Fibroblast of villous mesenchyme (primary cell): ENCODE results near the gene TSACC. TPM values are rescaled to one million over a fixed set of nuclear protein-coding genes. Genes with fewer than 3 reads are reported as not detected.

Experiments
- DNase-seq: peaks from one replicate; pipeline ENCODE4 v3.0.0-alpha.2; 2010; ENCODE audit warnings: low read depth
- H3K4me3 ChIP-seq: 2 replicates; pipeline ENCODE4 v1.5.1; 2011; ENCODE audit warnings: low read depth, mild to moderate bottlenecking, low read length
- total RNA-seq: library from RNA; depleted of rRNA; stranded (reverse); fragments of >200 nt; gene quantifications from 2 replicates; pipeline ENCODE4 v1.2.3, GENCODE V29; 2012
- TF ChIP-seq, protein P1 (sequence below): IDR thresholded peaks from 2 replicates; pipeline ENCODE4 v1.5.1; 2012; ENCODE audit warnings: low read depth, mild to moderate bottlenecking, low read length; ENCODE audit not compliant: insufficient read depth

TSACC gene
- total RNA-seq, 1 donor = not detected

DNA sequence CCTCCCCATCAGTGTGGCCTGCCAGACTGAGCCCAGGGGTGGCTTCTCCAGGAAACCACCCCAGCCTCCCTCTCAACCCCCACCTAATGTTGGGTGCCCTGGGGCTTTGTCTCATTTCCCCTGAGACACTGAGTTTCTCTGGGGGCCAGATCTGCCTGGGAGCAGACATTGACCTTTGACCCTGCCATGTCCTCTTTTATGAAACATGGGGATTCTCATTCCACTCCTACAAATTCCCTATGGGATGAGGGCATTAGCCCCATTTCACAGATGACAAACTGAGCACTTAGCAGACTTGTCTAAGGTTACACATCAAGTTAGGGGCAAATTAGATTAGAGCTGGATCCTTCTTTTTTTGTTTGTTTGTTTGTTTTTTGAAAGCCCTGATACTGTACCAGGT lies 54.8 kb downstream of the TSACC start:
- H3K4me3 ChIP-seq = no peak overlapping the region
- TF ChIP-seq, protein P1, sequence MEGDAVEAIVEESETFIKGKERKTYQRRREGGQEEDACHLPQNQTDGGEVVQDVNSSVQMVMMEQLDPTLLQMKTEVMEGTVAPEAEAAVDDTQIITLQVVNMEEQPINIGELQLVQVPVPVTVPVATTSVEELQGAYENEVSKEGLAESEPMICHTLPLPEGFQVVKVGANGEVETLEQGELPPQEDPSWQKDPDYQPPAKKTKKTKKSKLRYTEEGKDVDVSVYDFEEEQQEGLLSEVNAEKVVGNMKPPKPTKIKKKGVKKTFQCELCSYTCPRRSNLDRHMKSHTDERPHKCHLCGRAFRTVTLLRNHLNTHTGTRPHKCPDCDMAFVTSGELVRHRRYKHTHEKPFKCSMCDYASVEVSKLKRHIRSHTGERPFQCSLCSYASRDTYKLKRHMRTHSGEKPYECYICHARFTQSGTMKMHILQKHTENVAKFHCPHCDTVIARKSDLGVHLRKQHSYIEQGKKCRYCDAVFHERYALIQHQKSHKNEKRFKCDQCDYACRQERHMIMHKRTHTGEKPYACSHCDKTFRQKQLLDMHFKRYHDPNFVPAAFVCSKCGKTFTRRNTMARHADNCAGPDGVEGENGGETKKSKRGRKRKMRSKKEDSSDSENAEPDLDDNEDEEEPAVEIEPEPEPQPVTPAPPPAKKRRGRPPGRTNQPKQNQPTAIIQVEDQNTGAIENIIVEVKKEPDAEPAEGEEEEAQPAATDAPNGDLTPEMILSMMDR = no peak
- DNase-seq = no peak

DNA sequence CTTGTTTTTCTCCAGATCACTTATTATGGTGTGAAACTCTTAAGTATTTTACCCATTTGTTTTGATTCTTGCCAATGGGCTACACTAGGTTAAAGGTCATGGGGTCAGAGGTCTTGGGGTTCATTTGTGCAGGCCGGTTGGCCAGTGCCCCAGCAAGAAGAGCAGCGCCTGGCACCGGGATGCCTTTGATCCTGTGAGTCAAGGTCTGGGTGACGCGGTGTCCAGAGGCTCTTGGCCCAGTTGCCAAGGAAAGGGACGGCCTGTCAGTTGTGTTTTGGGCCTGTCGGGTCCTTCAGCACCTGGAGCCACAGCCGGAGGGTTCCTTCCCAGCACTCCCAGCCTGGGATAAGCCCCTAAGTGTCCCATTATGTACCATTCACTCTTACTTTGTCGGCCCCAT lies 55.8 kb downstream of the TSACC start:
- no peak overlapping the region for H3K4me3 ChIP-seq
- DNase-seq = no peak
- TF ChIP-seq, protein P1 = no peak

DNA sequence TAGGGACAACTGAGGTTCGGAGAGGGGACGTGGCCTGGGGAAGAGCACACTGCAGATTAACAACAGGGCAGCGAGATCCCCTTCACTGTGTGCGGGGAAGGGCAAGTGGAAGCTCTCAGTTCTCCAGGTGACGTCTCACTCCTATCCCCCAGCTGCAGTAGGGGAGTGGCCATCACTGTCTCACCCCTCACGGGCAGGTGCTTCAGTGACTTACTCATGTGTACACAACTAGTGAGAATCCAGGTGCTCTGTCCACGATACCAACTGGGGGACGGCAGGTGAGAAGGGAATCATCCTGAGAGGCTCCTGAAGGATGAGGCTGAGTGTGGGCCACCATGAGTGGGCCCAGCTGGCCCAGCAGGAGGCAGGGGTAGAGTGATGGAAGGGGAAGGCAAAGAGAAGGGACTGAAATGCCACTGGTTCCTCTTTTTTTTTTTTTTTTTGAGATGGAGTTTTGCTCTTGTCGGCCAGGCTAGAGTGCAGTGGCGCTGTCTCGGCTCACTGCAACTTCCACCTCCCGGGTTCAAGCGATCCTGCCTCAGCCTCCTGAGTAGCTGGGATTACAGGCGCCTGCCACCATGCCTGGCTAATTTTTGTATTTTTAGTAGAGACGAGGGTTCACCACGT lies 56.6 kb downstream of the TSACC start:
- no peak overlapping the region for H3K4me3 ChIP-seq
- TF ChIP-seq, protein P1 = no peak
- DNase-seq = no peak

Other genes with a start within 250 kb of the TSACC start
- gene LMNA, start 223.8 kb upstream of the TSACC start, total RNA-seq = 694 and 1,059 TPM in 2 replicates
- gene SEMA4A, start 184.9 kb upstream of the TSACC start, total RNA-seq = 0.43 and 0.64 TPM in 2 replicates
- gene SLC25A44, start 144.4 kb upstream of the TSACC start, total RNA-seq = 17.1 and 18.6 TPM in 2 replicates
- 30.2 and 50.9 TPM in 2 replicates for gene PMF1, start 125.5 kb upstream of the TSACC start, total RNA-seq
- gene BGLAP, start 96.3 kb upstream of the TSACC start, total RNA-seq = not detected in 2 replicates
- gene PAQR6, start 90.5 kb upstream of the TSACC start, total RNA-seq = 0.43 and 0.64 TPM in 2 replicates
- 52.2 and 63.5 TPM in 2 replicates for gene SMG5, start 55.7 kb upstream of the TSACC start, total RNA-seq
- 0.86 and 1.3 TPM in 2 replicates for gene TMEM79, start 54.2 kb upstream of the TSACC start, total RNA-seq
- gene GLMP, start 42.8 kb upstream of the TSACC start, total RNA-seq = 55.3 and 55.4 TPM in 2 replicates
- gene VHLL, start 39.2 kb upstream of the TSACC start, total RNA-seq = 0.32 TPM in 1 of 2 replicates, not detected in the other
- gene CCT3, start 234 bp upstream of the TSACC start, total RNA-seq = 268 and 431 TPM in 2 replicates
- not detected in 2 replicates for gene RHBG, start 30.7 kb downstream of the TSACC start, total RNA-seq
- 10.0 and 10.8 TPM in 2 replicates for gene MEF2D, start 162.2 kb downstream of the TSACC start, total RNA-seq
- 20.9 and 24.2 TPM in 2 replicates for gene IQGAP3, start 234.0 kb downstream of the TSACC start, total RNA-seq
- not detected in 2 replicates for gene TTC24, start 241.2 kb downstream of the TSACC start, total RNA-seq